HG03135 (cell line): Measurements from ENCODE around the gene FOXN1.

Source experiments
- ATAC-seq: cut with Tn5 transposase; IDR thresholded peaks from one replicate; pipeline ENCODE4 v1.9.1; 2021; ENCODE audit warnings: mild to moderate bottlenecking, moderate library complexity; ENCODE audit not compliant: unreplicated experiment

FOXN1 gene

GRCh38 chr17:28476076-28476865, 29.9 kb upstream of the FOXN1 start:
- no peak for ATAC-seq

DNA sequence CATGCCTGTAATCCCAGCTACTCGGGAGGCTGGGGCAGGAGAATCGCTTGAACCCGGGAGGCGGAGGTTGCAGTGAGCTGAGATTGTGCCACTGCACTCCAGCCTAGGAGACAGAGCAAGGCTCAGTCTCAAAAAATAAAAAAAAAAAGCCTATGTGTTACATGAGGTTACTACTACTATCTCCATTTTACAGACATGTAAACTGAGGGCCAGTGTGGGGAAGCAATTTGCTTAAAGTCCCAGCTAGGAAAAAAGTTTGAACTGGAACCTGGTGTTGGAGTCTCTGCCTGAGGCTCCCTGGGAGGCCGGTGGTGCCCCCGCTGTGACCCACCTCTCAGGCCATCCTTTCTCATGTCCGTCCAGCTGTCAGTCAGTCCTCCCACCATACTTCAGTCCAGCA, 28.2 kb upstream of the FOXN1 start:
- ATAC-seq: no peak

GRCh38 chr17:28478712-28479615, 27.2 kb upstream of the FOXN1 start:
- no peak for ATAC-seq

GRCh38 chr17:28480278-28480677, 25.9 kb upstream of the FOXN1 start:
- no peak for ATAC-seq

DNA sequence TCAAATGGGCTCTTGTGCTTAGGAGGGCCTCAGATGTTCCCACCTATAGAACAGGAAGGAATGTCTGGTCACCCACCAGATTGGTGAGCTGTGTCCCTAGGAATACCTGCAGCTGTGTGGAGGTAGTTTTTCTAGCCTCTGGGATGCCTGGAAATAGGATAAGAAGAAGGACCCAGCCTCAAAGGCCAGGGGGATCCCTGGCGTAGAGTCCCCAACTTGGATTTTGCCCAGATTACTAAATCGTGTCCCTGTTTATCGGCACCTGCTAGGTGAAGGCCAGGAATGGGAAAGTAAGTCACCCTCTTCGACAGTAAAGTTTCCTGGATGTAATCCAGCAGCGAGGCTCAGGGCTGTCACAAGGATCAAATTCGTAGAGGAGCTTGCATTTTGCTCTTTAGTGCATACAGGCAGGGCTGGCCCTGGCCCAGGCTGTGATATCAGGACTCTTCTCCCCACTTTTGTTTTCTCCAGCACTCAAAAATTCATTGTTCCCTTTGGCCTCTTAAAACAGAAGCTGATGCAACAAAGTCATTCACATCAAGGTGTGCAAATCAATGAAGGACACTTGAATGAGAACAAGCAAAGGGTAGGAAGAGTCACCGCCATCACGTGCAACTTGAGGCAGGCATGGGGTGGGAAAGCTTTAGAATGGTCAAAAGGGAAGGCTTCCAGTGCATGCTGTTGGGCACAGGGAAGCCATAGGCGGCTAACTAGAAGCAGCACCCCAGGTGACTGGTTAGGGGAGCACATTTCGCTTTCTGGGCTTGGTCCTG, 25.2 kb upstream of the FOXN1 start:
- ATAC-seq: no peak

GRCh38 chr17:28482551-28483199, 23.5 kb upstream of the FOXN1 start:
- no peak for ATAC-seq

- ATAC-seq: peak; percentile 87
Observed at GRCh38 chr17:28484296-28484695, 21.9 kb upstream of the FOXN1 start.

DNA sequence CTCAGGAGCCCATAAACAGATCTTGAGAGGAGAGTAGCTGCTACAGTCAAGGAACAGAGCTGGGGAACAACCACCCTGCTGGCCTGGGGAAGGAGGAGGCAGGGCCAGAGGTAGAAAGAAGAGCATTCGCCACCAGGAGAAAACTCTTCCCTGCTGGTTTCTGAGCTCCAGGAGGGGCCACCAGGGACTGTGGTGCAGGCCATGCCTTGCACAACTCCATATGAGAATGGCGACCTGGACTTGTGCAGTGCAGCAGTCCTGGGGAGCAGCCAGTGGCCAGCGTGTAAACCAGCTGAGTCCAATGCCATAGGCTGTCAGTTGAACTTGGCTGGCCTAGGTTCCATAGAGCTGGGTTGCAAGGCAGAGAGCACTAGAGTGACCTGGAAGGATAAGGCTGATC, 21.1 kb upstream of the FOXN1 start:
- no peak for ATAC-seq

- ATAC-seq: no peak
Observed at GRCh38 chr17:28487881-28488532, 18.1 kb upstream of the FOXN1 start.

- no peak for ATAC-seq
Observed at GRCh38 chr17:28488533-28489276, 17.4 kb upstream of the FOXN1 start.

DNA sequence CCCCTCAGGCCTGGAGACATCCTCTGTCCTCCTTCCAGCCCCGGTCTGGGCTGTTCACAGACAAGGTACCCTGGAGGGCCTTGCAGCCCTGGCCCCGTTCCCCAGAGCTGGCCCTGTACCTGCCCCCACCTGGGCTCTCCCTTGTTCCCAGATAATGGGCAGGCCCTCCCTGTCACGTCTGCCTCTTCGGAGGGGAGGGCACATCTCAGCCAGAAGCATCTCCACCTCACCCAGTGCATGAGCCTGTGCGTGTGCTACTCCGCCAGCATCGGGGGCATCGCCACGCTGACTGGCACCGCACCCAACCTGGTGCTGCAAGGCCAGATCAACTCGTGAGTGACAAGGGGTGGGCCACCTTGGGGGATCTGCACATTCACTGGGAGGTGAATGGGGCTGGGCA, 14.9 kb upstream of the FOXN1 start:
- no peak for ATAC-seq

GRCh38 chr17:28491860-28492259, 14.3 kb upstream of the FOXN1 start:
- no peak for ATAC-seq

- ATAC-seq: no peak
Observed at GRCh38 chr17:28492352-28493310, 13.5 kb upstream of the FOXN1 start.

DNA sequence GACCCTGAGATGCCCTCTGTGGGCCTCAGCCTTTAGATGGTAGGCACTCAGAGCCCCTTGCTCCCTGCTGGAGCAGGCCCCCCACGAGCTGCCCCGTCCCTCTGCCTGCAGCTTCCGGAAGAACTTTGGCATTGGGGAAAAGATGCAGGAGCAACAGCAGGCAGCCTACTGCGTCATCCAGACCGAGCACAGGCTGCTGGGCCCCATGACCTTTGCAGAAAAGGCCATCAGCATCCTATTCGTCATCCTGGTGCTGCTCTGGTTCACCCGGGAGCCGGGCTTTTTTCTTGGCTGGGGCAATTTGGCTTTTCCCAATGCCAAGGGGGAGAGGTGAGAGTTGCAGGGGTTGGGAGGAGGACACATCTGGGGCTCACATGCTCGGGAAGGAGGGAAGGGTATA, 12.7 kb upstream of the FOXN1 start:
- no peak for ATAC-seq

DNA sequence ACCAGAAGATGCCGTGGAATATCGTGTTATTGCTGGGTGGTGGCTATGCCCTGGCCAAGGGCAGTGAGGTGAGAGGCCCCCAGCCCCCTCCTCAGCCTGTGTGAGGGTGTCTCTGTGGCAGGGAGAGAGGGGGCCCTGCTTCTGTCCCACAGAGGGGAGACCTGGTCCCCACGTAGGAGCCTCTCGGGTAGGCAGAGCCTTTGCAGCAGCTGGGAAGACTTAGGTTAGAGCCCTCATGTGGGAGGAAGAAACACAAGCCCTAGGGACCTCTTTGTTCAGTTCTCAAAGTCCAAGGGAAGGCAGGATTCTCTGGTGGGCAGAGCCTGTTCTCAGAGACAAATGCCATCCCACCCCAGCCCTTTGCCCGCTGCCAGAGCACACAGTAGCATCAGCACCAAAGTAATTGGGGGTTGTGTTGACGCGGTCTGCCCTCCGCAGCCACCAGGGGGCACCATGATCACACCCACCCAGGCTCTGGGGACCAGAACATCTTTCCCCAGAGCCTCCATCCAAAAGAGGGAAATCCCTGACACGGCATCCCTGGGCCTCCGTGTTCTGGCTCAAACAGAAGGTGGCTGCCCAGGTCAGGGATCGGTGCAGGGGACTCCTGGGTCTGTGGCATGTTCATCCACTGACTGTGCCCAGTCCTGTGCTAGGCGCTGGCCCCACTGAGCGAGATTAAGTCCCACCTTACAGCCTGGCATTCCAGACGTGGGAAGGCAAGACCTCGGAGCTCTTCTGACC, 11.5 kb upstream of the FOXN1 start:
- ATAC-seq: no peak

DNA sequence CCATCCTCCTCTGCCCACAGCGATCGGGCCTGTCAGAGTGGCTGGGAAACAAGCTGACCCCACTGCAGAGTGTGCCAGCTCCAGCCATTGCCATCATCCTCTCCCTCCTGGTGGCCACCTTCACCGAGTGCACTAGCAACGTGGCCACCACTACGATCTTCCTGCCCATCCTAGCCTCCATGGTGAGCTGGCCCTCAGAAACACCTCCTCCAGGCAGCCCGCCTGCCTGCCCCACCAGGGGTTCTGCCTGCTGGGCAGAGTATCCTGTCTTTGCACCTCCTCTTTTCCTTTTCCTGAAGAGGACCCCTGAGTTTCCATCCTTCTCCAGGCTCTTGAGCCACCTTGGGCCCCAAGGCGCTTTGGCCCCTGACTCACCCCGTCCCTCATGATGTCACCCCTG, 10.5 kb upstream of the FOXN1 start:
- ATAC-seq: no peak

GRCh38 chr17:28497931-28498330, 8.2 kb upstream of the FOXN1 start:
- ATAC-seq: no peak
